Kidney (tissue), 14 donors: ENCODE data around the gene SS18L1. TPM values are rescaled to one million over a fixed set of nuclear protein-coding genes. Genes with fewer than 3 reads are reported as not detected.
"Not testable (repeated sequence)": the region's sequence is repeated elsewhere in the genome, so short reads cannot be mapped to it uniquely, and the experiment has no call there.

Experiments used
- DNase-seq, 5 donors: peaks; one replicate each; pipeline ENCODE4 v3.0.0-alpha.2; 2013 to 2020
- FAIRE-seq: peaks from 2 replicates; lab custom pipeline; 2012; peaks lifted over from hg19 to GRCh38; lab: Jason Lieb, UNC
- H3K27ac ChIP-seq, 2 donors: one replicate each; pipeline ENCODE4 v1.7.0; 2013; ENCODE audit warnings: low read depth in 2 of 2, low read length in 2 of 2, inconsistent platforms in 1 of 2
- H3K27me3 ChIP-seq: one replicate; pipeline ENCODE4 v1.7.1; 2013; ENCODE audit warnings: low read length, inconsistent platforms; ENCODE audit not compliant: control insufficient read depth, insufficient read depth
- H3K36me3 ChIP-seq, 3 donors: one replicate each; pipeline versions ENCODE4 v1.7.0 to v1.7.1; 2013; ENCODE audit warnings: low read length in 3 of 3, control low read depth in 1 of 3, inconsistent platforms in 1 of 3; ENCODE audit not compliant: insufficient read depth in 3 of 3, control insufficient read depth in 2 of 3
- H3K4me1 ChIP-seq, 3 donors: one replicate each; pipeline versions ENCODE4 v1.7.0 to v1.7.1; 2013; ENCODE audit warnings: low read length in 3 of 3, inconsistent platforms in 1 of 3, low read depth in 1 of 3; ENCODE audit not compliant: control insufficient read depth in 2 of 3, insufficient read depth in 2 of 3
- H3K4me3 ChIP-seq, 3 donors: one replicate each; pipeline versions ENCODE4 v1.7.0 to v1.8.1; 2013; ENCODE audit warnings: low read length in 3 of 3, control low read depth in 1 of 3, inconsistent platforms in 1 of 3
- H3K9ac ChIP-seq, 3 donors: one replicate each; pipeline versions ENCODE4 v1.7.0 to v1.7.1; 2013; ENCODE audit warnings: low read length in 3 of 3, control low read depth in 1 of 3, inconsistent platforms in 1 of 3
- H3K9me3 ChIP-seq, 3 donors: one replicate each; pipeline versions ENCODE4 v1.7.0 to v1.7.1; 2013; ENCODE audit warnings: low read length in 3 of 3, control low read depth in 1 of 3, inconsistent platforms in 1 of 3; ENCODE audit not compliant: control insufficient read depth in 2 of 3, insufficient read depth in 1 of 3
- CTCF ChIP-seq: IDR thresholded peaks from 3 replicates; pipeline ENCODE4 v1.5.1; 2012; ENCODE audit warnings: mild to moderate bottlenecking, moderate library complexity, borderline replicate concordance; ENCODE audit not compliant: insufficient read depth; ENCODE audit errors: extremely low read depth
- intact Hi-C: fragments of 100-400 bp; cut with DNase I; formaldehyde crosslinking; loops from one replicate; pipeline ENCODE4 v1.11.1; 2022
- polyA plus RNA-seq: library from polyadenylated mRNA; stranded (reverse); fragments of 350-450 nt; fragmentation: Illumina TruSeq; extraction: RNeasy Lipid Tissue Mini Kit (QIAGEN cat#74804); gene quantifications from one replicate; pipeline ENCODE4 v1.2.3, GENCODE V29; 2014; ENCODE audit warnings: low read depth, low replicate concordance; ENCODE audit not compliant: insufficient read depth
- total RNA-seq: library from RNA; stranded (reverse); fragmentation: NEBNext Ultra II Directional; extraction: Animal tissue kit (Norgen Biotek cat#: 25700); gene quantifications from one replicate; pipeline ENCODE4 v1.2.1, GENCODE V29; 2021
- donor health status: control.
- donor health status: control.
- donor health status: control.
- donor health status: control.
- donor health status: control.
- donor health status: DM: yes; HTN: yes; CAD: no.
- donor health status: Normal renal cell carcinoma (clear cell type).

Gene SS18L1
- total and polyA plus RNA-seq, 2 donors from 2014 or later = 6.5 to 12.0 TPM

- intact Hi-C loops = no loop called here
- Histone ChIP-seq H3K4me1 (no peaks in the 10 kb centered on the region), H3K27me3 (no peaks in the 10 kb centered on the region), H3K4me3 (no peak overlapping the region), H3K9ac (no peak overlapping the region), H3K9me3 (peaks cover 0 to 16% (median 4%) of the 10 kb centered on the region in 3 donors), H3K36me3 (no peaks in the 10 kb centered on the region), H3K27ac (no peak overlapping the region)
- no peak for TF ChIP-seq CTCF
- DNase-seq (no peak), FAIRE-seq (no peak)
Observed at GRCh38 chr20:62111148-62111547, 32.4 kb upstream of the SS18L1 start.

- Histone ChIP-seq H3K36me3 (no peaks in the 10 kb centered on the region), H3K4me3 (no peak overlapping the region), H3K4me1 (no peaks in the 10 kb centered on the region), H3K9ac (no peak overlapping the region), H3K27ac (no peak overlapping the region), H3K27me3 (no peaks in the 10 kb centered on the region), H3K9me3 (peaks cover 0 to 16% (median 4%) of the 10 kb centered on the region in 3 donors)
- intact Hi-C loops = no loop called here
- no peak for TF ChIP-seq CTCF
- DNase-seq (no peak), FAIRE-seq (no peak)
Observed at GRCh38 chr20:62112368-62112767, 31.2 kb upstream of the SS18L1 start.

- Histone ChIP-seq H3K27ac (no peak overlapping the region), H3K36me3 (no peaks in the 10 kb centered on the region), H3K27me3 (no peaks in the 10 kb centered on the region), H3K9ac (no peak overlapping the region), H3K4me1 (peaks cover 0 to 3% (median under 1%) of the 10 kb centered on the region in 3 donors), H3K9me3 (peaks cover 0 to 5% (median 0%) of the 10 kb centered on the region in 3 donors), H3K4me3 (no peak overlapping the region)
- intact Hi-C loops = no loop called here
- no peak for TF ChIP-seq CTCF
- FAIRE-seq (no peak), DNase-seq (no peak)
Observed at GRCh38 chr20:62114894-62115293, 28.7 kb upstream of the SS18L1 start.

- H3K27ac ChIP-seq, FAIRE-seq, DNase-seq, H3K9me3 ChIP-seq, H3K9ac ChIP-seq, H3K27me3 ChIP-seq, intact Hi-C loops, H3K4me3 ChIP-seq, H3K36me3 ChIP-seq: not testable (repeated sequence)
- peaks cover 0 to 11% (median 10%) of the 10 kb centered on the region in 3 donors for H3K4me1 ChIP-seq
Observed at GRCh38 chr20:62115800-62116407, 27.7 kb upstream of the SS18L1 start.
